ENCODE data around the gene SEC31B.

DNA sequence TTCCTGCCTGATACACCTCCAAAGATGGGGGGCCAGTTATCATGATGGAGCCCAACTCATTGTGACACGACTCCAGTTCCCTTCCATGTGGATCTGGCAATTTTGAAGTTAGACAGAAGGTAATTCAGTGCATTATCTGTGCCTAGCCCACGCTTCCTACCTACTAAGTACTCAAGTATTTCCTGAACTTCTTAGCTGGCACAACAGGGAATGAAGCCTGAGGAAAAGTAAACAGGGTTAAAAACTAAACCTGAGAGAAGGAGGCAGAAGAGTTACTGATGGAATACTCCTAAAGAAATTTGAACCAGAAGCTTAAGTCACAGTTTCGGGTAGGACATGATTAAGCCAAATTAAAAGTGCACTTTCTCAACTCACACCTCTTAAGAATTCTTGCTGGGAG lies 1.1 kb upstream of the SEC31B start:
- TF ChIP-seq CTCF (IDR thresholded peaks at IDR 0.05): no peak
- TF ChIP-seq EP300 (IDR thresholded peaks at IDR 0.05): no peak
- TF ChIP-seq POLR2A (IDR thresholded peaks at IDR 0.05): no peak
- TF ChIP-seq POLR2AphosphoS5 (IDR thresholded peaks at IDR 0.05): no peak

Measured in sigmoid colon (tissue), 4 donors.